Left lung (tissue), 10 donors: Measurements from ENCODE around the gene ZNF260. TPM values are rescaled to one million over a fixed set of nuclear protein-coding genes. Genes with fewer than 3 reads are reported as not detected.

ENCODE experiments used
- ATAC-seq: fragments of 200-7000 bp; cut with Tn5 transposase; one replicate; pipeline ENCODE4 v1.9.1; 2020; ENCODE audit warnings: moderate library complexity
- DNase-seq, 4 donors: peaks; one replicate each; pipeline ENCODE4 v3.0.0-alpha.2; 2013 to 2020
- H3K27ac ChIP-seq, 2 donors: fragments of 200-600 bp; sonication (generic) in 1 of 2; one replicate each; pipeline versions ENCODE4 v1.5.0 to v1.8.0; 2020 to 2021
- H3K27me3 ChIP-seq, 2 donors: fragments of 200-600 bp; sonication (generic) in 1 of 2; one replicate each; pipeline versions ENCODE4 v1.5.0 to v1.8.0; 2020 to 2021
- H3K36me3 ChIP-seq, 2 donors: fragments of 200-600 bp; sonication (generic) in 1 of 2; one replicate each; pipeline versions ENCODE4 v1.5.0 to v1.8.0; 2020 to 2021
- H3K4me1 ChIP-seq, 2 donors: fragments of 200-600 bp; one replicate each; pipeline ENCODE4 v1.8.0; 2021
- H3K4me3 ChIP-seq, 2 donors: fragments of 200-600 bp; sonication (generic) in 1 of 2; one replicate each; pipeline versions ENCODE4 v1.5.0 to v1.8.0; 2020 to 2021; ENCODE audit warnings: mild to moderate bottlenecking in 1 of 2
- H3K9me3 ChIP-seq, 2 donors: fragments of 200-600 bp; sonication (generic) in 1 of 2; one replicate each; pipeline versions ENCODE4 v1.5.0 to v1.8.0; 2020 to 2021
- CTCF ChIP-seq, 2 donors: fragments of 200-600 bp; sonication (generic) in 1 of 2; IDR thresholded peaks; one replicate each; pipeline versions ENCODE4 v1.5.0 to v1.8.0; 2021; ENCODE audit warnings: antibody characterized with exemption in 2 of 2
- intact Hi-C, 2 donors: fragments of 100-400 bp; cut with DNase I; formaldehyde crosslinking; loops; one replicate each; pipeline versions ENCODE4 v1.11.2 to v1.14.2; 2022
- polyA plus RNA-seq, 6 donors: library from polyadenylated mRNA; unstranded; fragments of 120-200 nt; gene quantifications; one replicate each; pipeline ENCODE4 v1.2.1, GENCODE V29; 2013; ENCODE audit not compliant: insufficient read length in 6 of 6
- total RNA-seq, 2 donors: library from RNA; stranded (reverse); fragmentation: NEBNext Ultra II Directional; extraction: Animal tissue kit (Norgen Biotek cat#: 25700); gene quantifications; one replicate each; pipeline ENCODE4 v1.2.1, GENCODE V29; 2021
- donor health status: DM: no; HTN: yes; CAD: no.
- donor health status: DM: no; HTN: no; CAD: no.

Gene ZNF260
- total and polyA plus RNA-seq, 8 donors = 8.5 to 31.9 (median 30.6) TPM

GRCh38 chr19:36573895-36574720, 46.0 kb upstream of the ZNF260 start:
- Histone ChIP-seq H3K4me1 (peaks cover 4 to 18% of the 10 kb centered on the region in 2 donors), H3K27ac (peak overlapping the region; percentile 78 to 84), H3K9me3 (peaks cover 0 to 45% of the 10 kb centered on the region in 2 donors), H3K4me3 (peak overlapping the region; percentile 87), H3K27me3 (no peaks in the 10 kb centered on the region), H3K36me3 (peaks cover 0 to 54% of the 10 kb centered on the region in 2 donors)
- ATAC-seq (peak; percentile 64), DNase-seq (peak in 3 of 4 donors; percentile 32 to 51 (median 44))
- TF ChIP-seq CTCF (IDR thresholded peaks at IDR 0.05) = no peak
- intact Hi-C loops = no loop called here

- Histone ChIP-seq H3K36me3 (peaks cover 0 to 54% of the 10 kb centered on the region in 2 donors), H3K27me3 (no peaks in the 10 kb centered on the region), H3K9me3 (peaks cover 0 to 46% of the 10 kb centered on the region in 2 donors), H3K4me3 (peak within 1 kb of the TSS; percentile 87), H3K27ac (peak within 1 kb of the TSS; percentile 78 to 84), H3K4me1 (peaks cover 4 to 18% of the 10 kb centered on the region in 2 donors)
- DNase-seq (peak; percentile 91 to 95 (median 92)), ATAC-seq (peak; percentile 99)
- TF ChIP-seq CTCF (IDR thresholded peaks at IDR 0.05) = no peak
- intact Hi-C loops = no loop called here
Measured at GRCh38 chr19:36573020-36573894, 45.2 kb upstream of the ZNF260 start, which contains the start of gene ZNF529. TSS of gene ZNF529 (minus strand) at chr19:36573292. CDS start at chr19:36572346, 946 bp downstream.

- TF ChIP-seq CTCF (IDR thresholded peaks at IDR 0.05) = no peak
- intact Hi-C loops = no loop called here
- Histone ChIP-seq H3K9me3 (peaks cover 0 to 50% of the 10 kb centered on the region in 2 donors), H3K36me3 (peaks cover 0 to 54% of the 10 kb centered on the region in 2 donors), H3K4me1 (peaks cover 4 to 18% of the 10 kb centered on the region in 2 donors), H3K27me3 (no peaks in the 10 kb centered on the region), H3K4me3 (peak overlapping the region; percentile 87), H3K27ac (peak overlapping the region; percentile 78 to 84)
- ATAC-seq (no peak), DNase-seq (no peak)
Measured at GRCh38 chr19:36572593-36573019, 44.5 kb upstream of the ZNF260 start.

- no peak for DNase-seq
- peaks cover 0 to 99% of the 10 kb centered on the region in 2 donors for H3K36me3 ChIP-seq
- no peaks in the 10 kb centered on the region for H3K27me3 ChIP-seq
- no peak for ATAC-seq
- H3K9me3 ChIP-seq = peaks cover 0 to 100% of the 10 kb centered on the region in 2 donors
- no peak for TF ChIP-seq CTCF (IDR thresholded peaks at IDR 0.05)
- intact Hi-C loops = no loop called here
- no peaks in the 10 kb centered on the region for H3K4me1 ChIP-seq
- H3K27ac ChIP-seq = no peak overlapping the region
- no peak overlapping the region for H3K4me3 ChIP-seq
Measured at GRCh38 chr19:36564391-36564790, 36.3 kb upstream of the ZNF260 start.
